DOHH2 (cell line): ENCODE results near the gene ABLIM3.

ENCODE experiments used
- H3F3A ChIP-seq: fragments of 200-600 bp; sonication (generic), shearing (Covaris generic); 2 replicates; pipeline ENCODE4 v1.6.0; 2016; ENCODE audit warnings: antibody characterized with exemption, mild to moderate bottlenecking; ENCODE audit not compliant: control insufficient read depth, insufficient read depth
- H3K27ac ChIP-seq: fragments of 200-600 bp; sonication (generic); 2 replicates; pipeline ENCODE4 v1.5.1; 2014; ENCODE audit warnings: low read depth, mild to moderate bottlenecking, low read length, moderate library complexity
- H3K27me3 ChIP-seq: fragments of 200-600 bp; sonication (generic); 2 replicates; pipeline ENCODE4 v1.6.1; 2014; ENCODE audit warnings: mild to moderate bottlenecking, low read length, mixed read lengths; ENCODE audit not compliant: control insufficient read depth
- H3K36me3 ChIP-seq: fragments of 200-600 bp; sonication (generic); 2 replicates; pipeline ENCODE4 v1.6.1; 2014; ENCODE audit warnings: mild to moderate bottlenecking, low read length, moderate library complexity, mixed read lengths; ENCODE audit not compliant: control insufficient read depth
- H3K4me1 ChIP-seq: fragments of 200-600 bp; sonication (generic); 2 replicates; pipeline ENCODE4 v1.6.1; 2014; ENCODE audit warnings: mild to moderate bottlenecking, low read length, mixed read lengths; ENCODE audit not compliant: control insufficient read depth
- H3K4me2 ChIP-seq: fragments of 200-600 bp; sonication (generic); 2 replicates; pipeline ENCODE4 v1.6.0; 2014; ENCODE audit warnings: mild to moderate bottlenecking, low read length, moderate library complexity
- H3K4me3 ChIP-seq: fragments of 200-600 bp; sonication (generic); 2 replicates; pipeline ENCODE4 v1.5.1; 2014; ENCODE audit warnings: mild to moderate bottlenecking, low read length, mixed read lengths
- H3K79me2 ChIP-seq: fragments of 200-600 bp; sonication (generic); 2 replicates; pipeline ENCODE4 v1.6.1; 2014; ENCODE audit warnings: mild to moderate bottlenecking, low read length, mixed read lengths; ENCODE audit not compliant: control insufficient read depth
- H3K9me2 ChIP-seq: fragments of 200-600 bp; sonication (generic); replicated peaks from 2 replicates; pipeline ENCODE4 v1.6.1; 2014; ENCODE audit warnings: mild to moderate bottlenecking, low read length, mixed read lengths; ENCODE audit not compliant: control insufficient read depth
- H3K9me3 ChIP-seq: fragments of 200-600 bp; sonication (generic); 2 replicates; pipeline ENCODE4 v1.6.1; 2014; ENCODE audit warnings: antibody characterized with exemption, low read length, mixed read lengths; ENCODE audit not compliant: control insufficient read depth, insufficient read depth
- H4K20me1 ChIP-seq: fragments of 200-600 bp; sonication (generic); 2 replicates; pipeline ENCODE4 v1.6.0; 2014; ENCODE audit warnings: low read depth, mild to moderate bottlenecking, antibody characterized with exemption, low read length, moderate library complexity; ENCODE audit not compliant: control insufficient read depth, insufficient read depth
- CTCF ChIP-seq: fragments of 200-600 bp; sonication (generic); IDR thresholded peaks from one replicate; pipeline ENCODE4 v1.5.1; 2014; ENCODE audit warnings: antibody characterized with exemption, mild to moderate bottlenecking, low read depth, low read length; ENCODE audit not compliant: poor library complexity, severe bottlenecking
- EZH2phosphoT487 ChIP-seq: fragments of 200-600 bp; sonication (generic); IDR thresholded peaks from 2 replicates; pipeline ENCODE4 v1.6.1; 2017; ENCODE audit warnings: borderline replicate concordance, mild to moderate bottlenecking, antibody characterized with exemption, low read length, moderate library complexity, mixed read lengths

ABLIM3 gene

GRCh38 chr5:149279661-149280060 lies 138.4 kb downstream of the ABLIM3 start:
- no peaks in the 10 kb centered on the region for H3K4me1 ChIP-seq
- H3K4me2 ChIP-seq: no peak overlapping the region
- H3K9me2 ChIP-seq: no peaks in the 10 kb centered on the region
- no peaks in the 10 kb centered on the region for H3K36me3 ChIP-seq
- no peaks in the 10 kb centered on the region for H4K20me1 ChIP-seq
- no peaks in the 10 kb centered on the region for H3K9me3 ChIP-seq
- no peak overlapping the region for H3K27ac ChIP-seq
- H3F3A ChIP-seq: no peaks in the 10 kb centered on the region
- TF ChIP-seq EZH2phosphoT487: no peak
- TF ChIP-seq CTCF: no peak
- no peak overlapping the region for H3K4me3 ChIP-seq
- peaks cover 43% of the 10 kb centered on the region for H3K27me3 ChIP-seq
- H3K79me2 ChIP-seq: no peaks in the 10 kb centered on the region

GRCh38 chr5:149280124-149280523 lies 138.8 kb downstream of the ABLIM3 start:
- Histone ChIP-seq H3K4me1 (no peaks in the 10 kb centered on the region), H3K9me2 (no peaks in the 10 kb centered on the region), H4K20me1 (no peaks in the 10 kb centered on the region), H3K9me3 (no peaks in the 10 kb centered on the region), H3K27ac (no peak overlapping the region), H3F3A (no peaks in the 10 kb centered on the region), H3K79me2 (no peaks in the 10 kb centered on the region), H3K4me2 (no peak overlapping the region), H3K4me3 (no peak overlapping the region), H3K36me3 (no peaks in the 10 kb centered on the region), H3K27me3 (peaks cover 43% of the 10 kb centered on the region)
- TF ChIP-seq EZH2phosphoT487: no peak
- no peak for TF ChIP-seq CTCF

- Histone ChIP-seq H3K9me2 (no peaks in the 10 kb centered on the region), H3K79me2 (no peaks in the 10 kb centered on the region), H3K27ac (no peak overlapping the region), H3K27me3 (peaks cover 43% of the 10 kb centered on the region), H3K4me1 (no peaks in the 10 kb centered on the region), H3F3A (no peaks in the 10 kb centered on the region), H3K4me3 (no peak overlapping the region), H3K9me3 (no peaks in the 10 kb centered on the region), H3K36me3 (no peaks in the 10 kb centered on the region), H4K20me1 (no peaks in the 10 kb centered on the region), H3K4me2 (no peak overlapping the region)
- TF ChIP-seq CTCF: no peak
- TF ChIP-seq EZH2phosphoT487: no peak
Observed at GRCh38 chr5:149280802-149281201, 139.5 kb downstream of the ABLIM3 start.
